Activated naive CD4-positive, alpha-beta T cell (primary cell): Measurements from ENCODE around the gene ADGRB2.

Experiments
- DNase-seq, 4 experiments: peaks; one replicate each; lab custom pipeline; 2025; lab: John Stamatoyannopoulos, UW

ADGRB2 gene

GRCh38 chr1:31749785-31750735 is 14.1 kb downstream of the ADGRB2 start:
- no peak for DNase-seq

GRCh38 chr1:31748365-31748764 is 15.8 kb downstream of the ADGRB2 start:
- no peak for DNase-seq

- no peak for DNase-seq
Measured at GRCh38 chr1:31747304-31747703, 16.8 kb downstream of the ADGRB2 start.

- DNase-seq: no peak
Measured at GRCh38 chr1:31746687-31747086, 17.5 kb downstream of the ADGRB2 start.

GRCh38 chr1:31745946-31746670 is 18.0 kb downstream of the ADGRB2 start:
- no peak for DNase-seq

- peak in 1 of 4 experiments; percentile 24 for DNase-seq
Measured at GRCh38 chr1:31745096-31745945, 18.8 kb downstream of the ADGRB2 start.

GRCh38 chr1:31744165-31744888 is 19.8 kb downstream of the ADGRB2 start:
- no peak for DNase-seq

- no peak for DNase-seq
Measured at GRCh38 chr1:31742462-31743212, 21.5 kb downstream of the ADGRB2 start.

GRCh38 chr1:31739346-31739745 is 24.8 kb downstream of the ADGRB2 start:
- DNase-seq: peak in 1 of 4 experiments; percentile 23

GRCh38 chr1:31736675-31737074 is 27.5 kb downstream of the ADGRB2 start:
- DNase-seq: no peak

GRCh38 chr1:31735571-31735970 is 28.6 kb downstream of the ADGRB2 start:
- no peak for DNase-seq

- no peak for DNase-seq
Measured at GRCh38 chr1:31734582-31735107, 29.5 kb downstream of the ADGRB2 start.

- DNase-seq: no peak
Measured at GRCh38 chr1:31733389-31734219, 30.5 kb downstream of the ADGRB2 start.

GRCh38 chr1:31732751-31733289 is 31.3 kb downstream of the ADGRB2 start:
- no peak for DNase-seq

- no peak for DNase-seq
Measured at GRCh38 chr1:31732343-31732742, 31.8 kb downstream of the ADGRB2 start.

GRCh38 chr1:31731049-31731565 is 33.0 kb downstream of the ADGRB2 start:
- no peak for DNase-seq

- DNase-seq: no peak
Measured at GRCh38 chr1:31730336-31731048, 33.6 kb downstream of the ADGRB2 start.

- DNase-seq: no peak
Measured at GRCh38 chr1:31727849-31728248, 36.3 kb downstream of the ADGRB2 start.
